ENCODE results near the gene RUFY2.
"Not testable (repeated sequence)": the region's sequence is repeated elsewhere in the genome, so short reads cannot be mapped to it uniquely, and the experiment has no call there.

The RUFY2 gene

GRCh38 chr10:68327889-68328786 lies 78.9 kb downstream of the RUFY2 start:
- peak; percentile 91 for DNase-seq (ENCODE audit: low spot score)

DNA sequence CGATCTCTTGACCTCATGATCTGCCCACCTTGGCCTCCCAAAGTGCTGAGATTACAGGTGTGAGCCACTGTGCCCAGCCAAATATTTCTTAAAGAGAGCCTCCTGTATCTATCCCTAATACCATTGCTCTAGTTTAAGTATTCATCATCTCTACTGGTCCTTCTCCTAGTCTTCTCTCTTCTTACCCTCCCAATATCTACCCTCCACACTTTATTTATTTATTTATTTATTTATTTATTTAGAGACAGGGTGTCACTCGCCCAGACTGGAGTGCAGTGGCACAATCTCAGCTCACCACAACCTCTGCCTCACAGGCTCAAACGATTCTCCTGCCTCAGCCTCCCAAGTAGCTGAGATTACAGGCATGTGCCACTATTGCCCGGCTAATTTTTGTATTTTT lies 82.7 kb downstream of the RUFY2 start:
- DNase-seq (ENCODE audit: low spot score), result not testable (repeated sequence)

GRCh38 chr10:68318331-68319059 lies 88.6 kb downstream of the RUFY2 start:
- DNase-seq (ENCODE audit: low spot score), result no peak

DNA sequence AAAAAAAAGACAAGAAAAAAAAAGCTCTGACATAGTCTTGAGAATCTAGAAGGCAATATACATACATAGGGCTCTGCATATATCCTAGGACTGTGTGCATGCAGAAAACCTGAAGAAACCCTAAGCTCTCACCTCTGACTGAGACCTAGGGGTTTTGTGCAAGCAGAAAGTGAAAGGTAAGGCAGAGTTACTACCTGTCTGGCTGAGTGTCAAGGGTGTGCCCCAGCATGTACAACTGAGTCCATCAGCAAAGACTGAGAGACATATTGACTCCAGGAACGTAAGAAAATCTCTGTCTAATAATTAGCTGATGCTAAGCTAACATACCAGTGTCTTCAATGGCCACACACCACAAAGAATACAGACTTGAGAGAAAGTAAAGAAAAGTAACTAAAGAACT lies 91.5 kb downstream of the RUFY2 start:
- no peak for DNase-seq (ENCODE audit: low spot score)

DNA sequence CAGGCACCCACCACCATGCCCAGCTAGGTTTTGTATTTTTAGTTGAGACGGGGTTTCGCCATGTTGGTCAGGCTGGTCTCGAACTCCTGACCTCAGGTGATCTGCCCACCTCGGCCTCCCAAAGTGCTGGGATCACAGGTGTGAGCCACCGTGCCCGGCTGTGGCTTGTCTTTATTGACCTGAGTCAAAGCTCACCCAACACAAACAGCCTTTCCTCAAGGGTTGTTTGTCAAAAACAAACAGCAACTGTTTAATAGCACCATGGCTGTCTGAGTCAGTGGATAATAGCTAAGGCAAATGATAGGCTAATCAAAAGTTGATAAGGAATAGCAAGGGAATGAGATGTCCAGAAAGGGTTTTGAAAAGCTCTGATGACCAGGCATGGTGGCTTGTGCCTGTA lies 92.1 kb downstream of the RUFY2 start:
- not testable (repeated sequence) for DNase-seq (ENCODE audit: low spot score)

- no peak for DNase-seq (ENCODE audit: low spot score)
Observed at GRCh38 chr10:68310531-68310930, 96.5 kb downstream of the RUFY2 start.

GRCh38 chr10:68305854-68306253 lies 101.2 kb downstream of the RUFY2 start:
- DNase-seq (ENCODE audit: low spot score), result no peak

DNA sequence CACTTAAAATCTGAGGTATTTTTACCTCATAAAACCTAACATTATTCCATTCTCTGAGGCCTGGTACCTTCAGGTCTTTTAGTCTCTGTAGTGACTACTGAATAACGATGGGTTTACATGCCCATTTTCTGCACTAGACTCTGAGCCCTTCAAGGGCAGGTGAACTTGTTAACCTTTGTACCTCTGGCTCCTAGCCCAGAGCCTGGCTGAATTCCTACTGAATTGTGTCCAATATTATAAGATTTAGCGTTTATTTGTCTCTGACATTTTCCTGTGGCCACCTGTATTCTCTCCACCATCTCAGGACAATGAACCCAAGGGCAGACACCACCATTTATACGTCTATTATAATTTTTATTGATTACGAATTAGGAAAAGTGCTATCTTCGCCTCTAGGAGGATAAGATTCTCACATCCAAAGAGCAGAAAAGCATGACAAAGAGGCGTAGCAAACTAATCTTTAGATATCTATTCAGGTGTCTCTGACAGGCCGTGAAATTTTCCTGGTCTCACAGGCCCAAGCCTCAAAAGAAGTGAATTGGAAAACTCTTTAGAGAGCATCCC lies 103.1 kb downstream of the RUFY2 start:
- DNase-seq (ENCODE audit: low spot score), result no peak

GRCh38 chr10:68302871-68303270 lies 104.2 kb downstream of the RUFY2 start:
- no peak for DNase-seq (ENCODE audit: low spot score)

DNA sequence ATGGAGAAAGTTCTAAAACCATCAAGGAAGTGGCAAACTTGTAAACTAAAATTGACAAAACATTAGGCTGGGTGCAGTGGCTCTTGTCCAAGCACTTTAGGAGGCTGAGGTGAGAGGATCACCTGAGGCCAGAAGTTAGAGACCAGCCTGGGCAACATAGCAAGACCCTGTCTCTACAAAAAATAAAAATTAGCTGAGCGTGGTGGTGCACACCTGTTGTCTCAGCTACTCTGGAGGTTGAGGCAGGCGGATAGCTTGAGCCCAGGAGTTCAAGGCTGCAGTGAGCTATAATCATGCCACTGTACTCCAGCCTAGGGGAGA lies 104.6 kb downstream of the RUFY2 start:
- no peak for DNase-seq (ENCODE audit: low spot score)

DNA sequence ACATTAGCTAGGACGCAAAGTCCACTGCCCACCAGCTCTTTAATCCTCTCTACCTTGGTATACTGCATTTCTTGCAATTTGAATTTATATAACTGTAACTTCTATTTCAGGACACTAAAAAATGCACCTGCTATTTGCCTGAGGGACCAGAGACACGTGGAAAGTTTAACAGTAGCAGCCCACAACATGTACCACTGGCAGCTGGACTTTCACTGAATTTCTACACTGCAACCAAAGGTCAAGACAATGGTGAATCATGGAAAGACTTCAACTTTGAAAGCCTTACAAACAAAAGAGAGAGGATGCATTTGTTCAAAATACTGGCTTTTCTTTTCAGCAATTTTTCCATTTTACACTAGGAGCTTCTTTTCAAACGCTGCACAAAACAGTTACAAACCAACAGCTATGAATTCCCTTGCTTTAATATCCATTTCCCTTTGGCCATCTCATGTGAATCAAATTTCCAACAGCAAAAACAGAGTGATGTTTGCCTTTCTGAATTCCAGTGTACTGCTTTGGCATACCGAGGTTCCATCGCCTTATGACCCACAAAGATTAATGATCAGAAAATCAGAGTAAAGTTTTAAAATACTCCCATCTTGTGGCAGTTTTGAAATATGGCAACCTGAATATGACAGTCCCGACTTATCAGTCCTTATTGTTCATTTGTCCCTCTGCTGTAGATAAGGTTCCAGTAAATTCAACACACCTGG lies 105.1 kb downstream of the RUFY2 start:
- DNase-seq (ENCODE audit: low spot score), result peak; percentile 76

DNA sequence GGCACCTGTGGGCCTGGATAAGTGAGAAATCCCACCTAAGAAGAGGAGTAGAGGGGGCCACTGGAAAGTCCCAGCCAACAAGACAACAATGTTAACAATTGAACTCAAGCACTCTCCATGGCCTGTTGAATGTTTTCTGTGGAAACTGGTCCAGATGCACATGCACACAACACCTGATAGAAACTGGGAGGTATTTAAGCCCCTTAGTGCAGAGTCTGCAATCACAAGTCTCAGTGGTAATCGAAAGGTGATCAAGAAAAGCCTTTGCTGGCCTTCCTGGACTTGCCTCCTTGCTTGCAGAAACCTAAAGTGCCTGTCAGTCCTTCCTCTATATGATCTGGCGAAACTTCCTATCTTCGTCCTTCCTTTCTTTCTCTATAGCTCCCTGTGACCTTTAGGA lies 105.8 kb downstream of the RUFY2 start:
- no peak for DNase-seq (ENCODE audit: low spot score)

DNA sequence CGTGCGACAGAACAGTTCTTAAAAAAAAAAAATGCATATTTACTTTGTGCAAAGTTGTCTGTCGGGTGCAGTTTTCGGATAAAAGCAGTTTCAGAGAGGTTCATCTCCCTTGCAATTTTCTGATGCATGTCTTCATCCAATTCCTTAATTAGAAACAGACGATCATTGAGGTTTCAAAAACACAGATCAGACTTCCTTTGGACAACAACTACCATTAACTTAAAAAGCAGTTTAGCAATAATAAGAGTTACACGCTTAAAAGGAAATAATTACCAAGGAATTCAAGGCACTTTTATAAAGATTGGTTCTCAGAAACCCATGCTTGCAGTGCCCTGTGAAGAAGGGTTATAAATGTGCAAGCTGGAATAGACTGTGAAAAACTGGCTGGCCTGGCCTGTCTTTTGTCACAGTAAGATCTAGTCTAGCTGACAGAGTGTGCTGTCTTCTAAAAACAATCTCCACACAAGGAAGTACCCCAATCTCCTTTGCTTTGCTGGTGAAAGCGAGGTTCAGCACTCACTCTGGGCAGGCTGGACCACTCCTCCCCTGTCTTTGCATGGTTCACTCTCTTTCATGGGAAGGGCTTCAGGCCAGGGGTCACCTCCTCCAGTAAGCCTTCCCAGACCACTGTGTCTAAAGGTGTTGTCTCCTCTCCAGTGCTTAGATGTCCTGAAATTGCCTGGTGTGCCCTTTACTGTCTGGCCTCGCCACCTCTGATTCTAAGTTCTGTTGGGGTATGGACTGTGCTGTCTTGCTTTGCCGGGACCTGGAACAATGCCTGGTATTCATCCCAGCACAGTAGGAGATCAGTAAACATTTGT lies 110.0 kb downstream of the RUFY2 start:
- DNase-seq (ENCODE audit: low spot score), result no peak

All from cerebellar cortex (tissue), 1 donor.